Erythroblast (primary cell): ENCODE results near the gene TMEM179.

ENCODE experiments used
- GATA1 ChIP-seq: IDR thresholded peaks from 2 replicates; pipeline ENCODE4 v1.6.1; 2011; ENCODE audit warnings: low read depth, mild to moderate bottlenecking, control low read depth, low read length, moderate library complexity
- POLR2A ChIP-seq: IDR thresholded peaks from 2 replicates; pipeline ENCODE4 v1.6.1; 2011; ENCODE audit warnings: mild to moderate bottlenecking, low read length

DNA sequence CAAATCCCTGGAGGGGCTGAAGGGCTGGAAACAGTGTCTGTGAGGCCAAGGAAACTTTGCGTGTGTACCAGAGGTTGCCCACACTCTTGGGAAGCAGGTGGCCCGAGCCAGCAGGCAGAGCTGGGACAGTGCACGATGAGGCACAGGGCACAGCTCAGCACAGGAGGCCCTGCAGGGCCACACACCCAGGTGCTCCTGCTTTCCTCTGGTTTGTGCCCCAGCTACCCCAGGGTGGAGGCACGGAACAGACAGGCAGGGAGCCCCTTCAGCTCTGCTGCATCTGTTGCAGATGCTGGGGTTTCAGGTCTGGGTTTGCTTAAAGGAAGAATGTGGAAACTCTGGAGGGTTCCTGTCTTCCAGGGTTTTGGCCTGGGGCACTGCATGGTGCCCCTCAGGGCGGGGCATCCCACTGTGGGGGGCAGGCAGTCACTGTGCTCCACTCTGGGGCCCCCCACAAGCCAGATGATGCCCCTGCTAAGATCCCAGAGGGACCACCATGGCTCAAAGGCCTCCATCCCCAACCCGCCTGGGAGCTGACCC, 8.6 kb downstream of the TMEM179 start:
- TF ChIP-seq POLR2A: no peak
- TF ChIP-seq GATA1: no peak
